ENCODE measurements around the gene STXBP6. TPM values are rescaled to one million over a fixed set of nuclear protein-coding genes. Genes with fewer than 3 reads are reported as not detected.

STXBP6 gene
- total RNA-seq, 1 donor from 2014 or later: 43.5 TPM

- DNase-seq (no peak), ATAC-seq (no peak)
- intact Hi-C loops (cut with micrococcal nuclease): no loop called here
Observed at GRCh38 chr14:24828486-24828885, 221.5 kb downstream of the STXBP6 start.

GRCh38 chr14:24826390-24826789 lies 223.6 kb downstream of the STXBP6 start:
- DNase-seq (no peak), ATAC-seq (no peak)
- intact Hi-C loops (cut with micrococcal nuclease): no loop called here

GRCh38 chr14:24820616-24821015 lies 229.3 kb downstream of the STXBP6 start:
- intact Hi-C loops (cut with micrococcal nuclease): no loop called here
- DNase-seq (no peak), ATAC-seq (no peak)

GRCh38 chr14:24818823-24819341 lies 231.1 kb downstream of the STXBP6 start:
- intact Hi-C loops (cut with micrococcal nuclease): loop anchor here (10.0 kb wide), 2 partner anchors 146 to 306 kb away; no protein-coding TSS in a partner anchor
- ATAC-seq (no peak), DNase-seq (no peak)

GRCh38 chr14:24818058-24818822 lies 231.7 kb downstream of the STXBP6 start:
- intact Hi-C loops (cut with micrococcal nuclease): loop anchor here (10.0 kb wide), 2 partner anchors 147 to 307 kb away; no protein-coding TSS in a partner anchor
- ATAC-seq: peak; percentile 10
- DNase-seq: no peak

GRCh38 chr14:24817212-24818057 lies 232.5 kb downstream of the STXBP6 start:
- ATAC-seq (peak; percentile 63), DNase-seq (peak; percentile 46)
- intact Hi-C loops (cut with micrococcal nuclease): loop anchor here (10.0 kb wide), 2 partner anchors 147 to 307 kb away; no protein-coding TSS in a partner anchor

- intact Hi-C loops (cut with micrococcal nuclease): loop anchor here (10.0 kb wide), 2 partner anchors 148 to 308 kb away; no protein-coding TSS in a partner anchor
- ATAC-seq (no peak), DNase-seq (no peak)
Observed at GRCh38 chr14:24816929-24817211, 233.1 kb downstream of the STXBP6 start.

GRCh38 chr14:24816011-24816928 lies 233.7 kb downstream of the STXBP6 start:
- peak; percentile 89 for ATAC-seq
- intact Hi-C loops (cut with micrococcal nuclease): loop anchor here (10.0 kb wide), 2 partner anchors 149 to 309 kb away; no protein-coding TSS in a partner anchor
- no peak for DNase-seq

GRCh38 chr14:24815543-24815942 lies 234.4 kb downstream of the STXBP6 start:
- ATAC-seq: no peak
- intact Hi-C loops (cut with micrococcal nuclease): loop anchor here (10.0 kb wide), 2 partner anchors 149 to 309 kb away; no protein-coding TSS in a partner anchor
- DNase-seq: no peak

- DNase-seq (no peak), ATAC-seq (no peak)
- intact Hi-C loops (cut with micrococcal nuclease): loop anchor here (10.0 kb wide), 2 partner anchors 150 to 310 kb away; no protein-coding TSS in a partner anchor
Observed at GRCh38 chr14:24814944-24815343, 235.0 kb downstream of the STXBP6 start.

- no peak for ATAC-seq
- intact Hi-C loops (cut with micrococcal nuclease): loop anchor here (10.0 kb wide), 2 partner anchors 150 to 310 kb away; no protein-coding TSS in a partner anchor
- DNase-seq: no peak
Observed at GRCh38 chr14:24814346-24814745, 235.6 kb downstream of the STXBP6 start.

GRCh38 chr14:24813819-24814259 lies 236.1 kb downstream of the STXBP6 start:
- intact Hi-C loops (cut with micrococcal nuclease): loop anchor here (10.0 kb wide), 2 partner anchors 151 to 311 kb away; no protein-coding TSS in a partner anchor
- DNase-seq (no peak), ATAC-seq (no peak)

GRCh38 chr14:24813089-24813815 lies 236.7 kb downstream of the STXBP6 start:
- intact Hi-C loops (cut with micrococcal nuclease): loop anchor here (10.0 kb wide), 2 partner anchors 152 to 312 kb away; no protein-coding TSS in a partner anchor
- DNase-seq (no peak), ATAC-seq (no peak)

GRCh38 chr14:24809135-24809534 lies 240.8 kb downstream of the STXBP6 start:
- DNase-seq (no peak), ATAC-seq (no peak)
- intact Hi-C loops (cut with micrococcal nuclease): loop anchor here (5.0 to 10.0 kb wide), 2 partner anchors 233 to 336 kb away; no protein-coding TSS in a partner anchor

- ATAC-seq (no peak), DNase-seq (no peak)
- intact Hi-C loops (cut with micrococcal nuclease): loop anchor here (5.0 to 10.0 kb wide), 2 partner anchors 234 to 336 kb away; no protein-coding TSS in a partner anchor
Observed at GRCh38 chr14:24808412-24808811, 241.5 kb downstream of the STXBP6 start.

- DNase-seq: peak; percentile 83
- ATAC-seq: peak; percentile 80
- intact Hi-C loops (cut with micrococcal nuclease): loop anchor here (5.0 to 10.0 kb wide), 2 partner anchors 236 to 339 kb away; no protein-coding TSS in a partner anchor
Observed at GRCh38 chr14:24806061-24806678, 243.8 kb downstream of the STXBP6 start.

All from left ventricle myocardium superior (tissue), 1 donor.